ENCODE measurements around the gene CNBD2. TPM values are rescaled to one million over a fixed set of nuclear protein-coding genes. Genes with fewer than 3 reads are reported as not detected.
"Not testable (repeated sequence)": the region's sequence is repeated elsewhere in the genome, so short reads cannot be mapped to it uniquely, and the experiment has no call there.

The CNBD2 gene
- polyA plus RNA-seq, 6 donors from 2014 or later = 13.4 to 23.7 (median 17.5) TPM

GRCh38 chr20:36010825-36011224 is 42.4 kb downstream of the CNBD2 start:
- Mint-ChIP-seq H3K27me3 (peaks cover 0 to 8% (median 0%) of the 10 kb centered on the region in 3 donors), H3K27ac (no peak overlapping the region), H3K9me3 (no peaks in the 10 kb centered on the region), H3K36me3 (no peaks in the 10 kb centered on the region), H3K4me1 (no peaks in the 10 kb centered on the region), H3K4me3 (no peak overlapping the region)
- DNase-seq (no peak), ATAC-seq (ENCODE audit: low read depth in 2 of 2) (no peak)

GRCh38 chr20:36015806-36016403 is 47.5 kb downstream of the CNBD2 start:
- Mint-ChIP-seq H3K27ac (no peak overlapping the region), H3K4me3 (no peak overlapping the region), H3K27me3 (peaks cover 0 to 13% (median 4%) of the 10 kb centered on the region in 3 donors), H3K9me3 (no peaks in the 10 kb centered on the region), H3K36me3 (no peaks in the 10 kb centered on the region), H3K4me1 (no peaks in the 10 kb centered on the region)
- ATAC-seq (ENCODE audit: low read depth in 2 of 2) (no peak), DNase-seq (no peak)

- DNase-seq (no peak), ATAC-seq (ENCODE audit: low read depth in 2 of 2) (no peak)
- Mint-ChIP-seq H3K4me3 (no peak overlapping the region), H3K27ac (no peak overlapping the region), H3K36me3 (no peaks in the 10 kb centered on the region), H3K4me1 (no peaks in the 10 kb centered on the region), H3K9me3 (no peaks in the 10 kb centered on the region), H3K27me3 (peaks cover 0 to 22% (median 12%) of the 10 kb centered on the region in 3 donors)
These were observed 48.9 kb downstream of the CNBD2 start for GRCh38 chr20:36017048-36017951.

DNA sequence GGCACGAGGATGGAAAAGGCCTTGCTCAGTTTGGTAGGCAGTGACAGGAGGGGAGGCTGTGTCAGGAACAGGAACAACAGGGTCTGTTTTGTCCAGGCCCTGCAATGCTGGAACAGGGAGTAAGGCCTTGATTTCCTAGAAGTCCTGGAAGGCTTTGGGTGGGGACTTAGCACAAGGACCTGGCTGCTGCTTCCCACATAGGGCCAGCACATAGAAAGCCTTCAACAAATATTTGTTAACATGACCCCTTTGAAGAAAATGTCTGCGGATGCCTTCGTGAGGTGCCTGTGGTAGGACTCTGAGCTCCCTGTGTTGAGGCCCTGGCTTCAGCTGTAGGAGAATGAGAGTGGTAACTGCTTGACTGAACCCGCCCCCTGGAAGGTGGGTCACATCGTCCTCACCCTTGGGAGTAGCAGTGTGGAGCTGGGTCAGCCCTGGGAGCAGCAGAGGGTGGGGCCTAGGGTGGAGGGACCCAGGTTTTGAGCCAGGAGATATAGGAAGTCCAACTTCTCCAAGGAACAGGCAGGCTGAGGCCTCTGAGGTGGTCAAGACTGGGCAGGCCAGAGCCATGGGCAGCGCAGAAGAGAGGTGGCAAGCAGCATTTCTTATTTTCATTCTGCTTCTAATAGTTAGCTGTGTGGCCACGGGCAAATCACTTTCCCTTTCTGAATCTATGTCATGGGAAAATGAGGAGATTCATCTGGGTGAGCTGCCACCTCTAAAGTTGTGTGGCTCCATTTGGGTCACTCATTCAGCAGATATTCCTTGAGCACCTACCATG is 50.0 kb downstream of the CNBD2 start:
- no peaks in the 10 kb centered on the region for H3K36me3 Mint-ChIP-seq
- DNase-seq (no peak), ATAC-seq (ENCODE audit: low read depth in 2 of 2) (no peak)
- H3K4me1 Mint-ChIP-seq = no peaks in the 10 kb centered on the region
- H3K4me3 Mint-ChIP-seq = no peak overlapping the region
- H3K9me3 Mint-ChIP-seq = no peaks in the 10 kb centered on the region
- H3K27ac Mint-ChIP-seq = peak overlapping the region in 1 of 6 donors; percentile 34
- H3K27me3 Mint-ChIP-seq = peaks cover 0 to 22% (median 12%) of the 10 kb centered on the region in 3 donors

DNA sequence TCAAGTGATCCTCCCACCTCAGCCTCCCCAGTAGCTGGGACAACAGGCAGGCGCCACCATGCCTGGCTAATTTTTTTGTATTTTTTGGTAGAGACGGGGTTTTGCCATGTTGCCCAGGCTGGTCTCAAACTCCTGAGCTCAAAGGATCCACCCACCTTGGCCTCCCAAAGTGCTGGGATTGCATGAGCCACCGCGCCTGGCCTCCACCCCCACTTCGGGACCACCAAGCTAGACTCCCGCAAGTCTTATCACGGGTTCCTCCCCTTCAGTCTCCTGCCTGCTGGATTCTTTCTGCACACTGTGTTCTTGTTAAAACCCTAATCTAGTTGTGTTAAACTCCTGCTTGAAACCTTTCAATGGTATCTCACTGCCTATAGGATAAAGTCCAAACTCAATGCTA is 57.7 kb downstream of the CNBD2 start:
- not testable (repeated sequence) for DNase-seq; H3K4me3 Mint-ChIP-seq; H3K4me1 Mint-ChIP-seq; ATAC-seq (ENCODE audit: low read depth in 2 of 2); H3K27ac Mint-ChIP-seq; H3K9me3 Mint-ChIP-seq; H3K36me3 Mint-ChIP-seq
- peaks cover 17 to 30% (median 27%) of the 10 kb centered on the region in 3 donors for H3K27me3 Mint-ChIP-seq

GRCh38 chr20:36028106-36028808 is 59.9 kb downstream of the CNBD2 start:
- Mint-ChIP-seq H3K36me3 (peaks cover 0 to 5% of the 10 kb centered on the region in 2 donors), H3K27me3 (peaks cover 18 to 29% (median 21%) of the 10 kb centered on the region in 3 donors), H3K27ac (no peak overlapping the region), H3K4me3 (no peak overlapping the region), H3K9me3 (peaks cover 0 to 2% (median 0%) of the 10 kb centered on the region in 7 donors), H3K4me1 (no peaks in the 10 kb centered on the region)
- DNase-seq = no peak
- ATAC-seq (ENCODE audit: low read depth in 2 of 2) = no peak

- H3K36me3 Mint-ChIP-seq = peaks cover 0 to 5% of the 10 kb centered on the region in 2 donors
- H3K27me3 Mint-ChIP-seq = peaks cover 18 to 30% (median 29%) of the 10 kb centered on the region in 3 donors
- H3K27ac Mint-ChIP-seq = no peak overlapping the region
- no peak for DNase-seq
- no peak for ATAC-seq (ENCODE audit: low read depth in 2 of 2)
- no peak overlapping the region for H3K4me3 Mint-ChIP-seq
- peaks cover 0 to 2% (median 0%) of the 10 kb centered on the region in 7 donors for H3K9me3 Mint-ChIP-seq
- no peaks in the 10 kb centered on the region for H3K4me1 Mint-ChIP-seq
These were observed 61.8 kb downstream of the CNBD2 start for GRCh38 chr20:36030149-36030548.

DNA sequence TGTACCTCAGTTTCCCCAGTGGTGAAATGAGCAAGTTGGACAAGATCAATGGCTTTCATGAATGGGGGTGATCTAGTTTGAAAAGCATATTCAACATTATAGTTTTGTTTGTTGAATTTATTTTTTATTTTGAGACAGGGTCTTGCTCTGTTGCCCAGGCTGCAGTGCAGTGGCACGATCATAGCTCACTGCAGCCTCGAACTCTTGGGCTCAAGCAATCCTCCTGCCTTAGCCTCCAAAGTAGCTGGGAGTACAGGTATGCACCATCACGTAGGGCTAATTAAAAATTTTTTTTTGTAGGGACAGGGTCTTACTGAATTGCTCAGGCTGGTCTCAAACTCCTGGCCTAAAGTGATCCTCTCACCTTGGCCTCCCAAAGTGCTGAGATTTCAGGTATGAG is 63.4 kb downstream of the CNBD2 start:
- Mint-ChIP-seq H3K27ac (no peak overlapping the region), H3K36me3 (peaks cover 0 to 5% of the 10 kb centered on the region in 2 donors), H3K4me3 (no peak overlapping the region), H3K4me1 (no peaks in the 10 kb centered on the region), H3K9me3 (peaks cover 0 to 2% (median 0%) of the 10 kb centered on the region in 7 donors), H3K27me3 (peaks cover 13 to 24% (median 21%) of the 10 kb centered on the region in 3 donors)
- DNase-seq (no peak), ATAC-seq (ENCODE audit: low read depth in 2 of 2) (no peak)

DNA sequence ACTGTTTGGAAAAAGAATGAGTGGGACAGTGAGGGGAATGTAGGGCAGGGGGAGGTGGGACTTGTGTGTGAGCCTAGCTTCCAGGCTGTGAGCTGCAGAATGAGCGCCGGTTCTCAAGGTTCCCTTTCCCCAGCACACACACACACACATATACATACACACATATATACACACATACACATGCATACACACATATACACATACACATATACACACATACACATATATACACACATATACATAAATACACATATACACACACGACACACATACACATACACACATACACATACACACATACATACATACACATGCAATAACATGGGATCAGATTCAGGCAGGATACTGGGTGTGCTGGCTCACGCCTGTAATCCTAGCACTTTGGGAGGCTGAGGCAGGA is 66.5 kb downstream of the CNBD2 start:
- peaks cover 0 to 2% (median 0%) of the 10 kb centered on the region in 7 donors for H3K9me3 Mint-ChIP-seq
- no peak for ATAC-seq (ENCODE audit: low read depth in 2 of 2)
- H3K4me3 Mint-ChIP-seq = no peak overlapping the region
- H3K36me3 Mint-ChIP-seq = peaks cover 0 to 5% of the 10 kb centered on the region in 2 donors
- peak overlapping the region in 1 of 6 donors; percentile 61 for H3K27ac Mint-ChIP-seq
- no peaks in the 10 kb centered on the region for H3K4me1 Mint-ChIP-seq
- no peak for DNase-seq
- H3K27me3 Mint-ChIP-seq = peaks cover 6 to 18% (median 13%) of the 10 kb centered on the region in 3 donors

DNA sequence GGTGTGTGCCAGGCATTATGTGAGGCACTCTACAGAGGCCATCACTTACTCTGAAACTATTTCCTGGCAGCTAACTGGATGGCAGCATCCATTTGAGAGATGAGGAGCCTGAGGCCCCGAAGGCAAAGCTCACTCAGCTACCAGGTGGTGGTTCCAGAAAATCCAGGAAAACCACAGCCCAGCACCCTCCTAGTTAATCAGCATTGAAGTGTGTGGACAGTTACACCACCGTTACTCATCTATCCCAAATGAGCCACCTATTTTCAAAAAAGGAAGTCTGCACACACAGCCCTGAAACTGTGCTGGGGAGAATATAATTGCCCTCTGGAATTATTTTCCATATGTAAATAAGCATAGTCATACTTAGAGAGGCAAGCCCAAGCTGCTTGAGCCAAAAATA is 67.4 kb downstream of the CNBD2 start:
- no peak overlapping the region for H3K4me3 Mint-ChIP-seq
- no peak for DNase-seq
- H3K36me3 Mint-ChIP-seq = peaks cover 0 to 5% of the 10 kb centered on the region in 2 donors

DNA sequence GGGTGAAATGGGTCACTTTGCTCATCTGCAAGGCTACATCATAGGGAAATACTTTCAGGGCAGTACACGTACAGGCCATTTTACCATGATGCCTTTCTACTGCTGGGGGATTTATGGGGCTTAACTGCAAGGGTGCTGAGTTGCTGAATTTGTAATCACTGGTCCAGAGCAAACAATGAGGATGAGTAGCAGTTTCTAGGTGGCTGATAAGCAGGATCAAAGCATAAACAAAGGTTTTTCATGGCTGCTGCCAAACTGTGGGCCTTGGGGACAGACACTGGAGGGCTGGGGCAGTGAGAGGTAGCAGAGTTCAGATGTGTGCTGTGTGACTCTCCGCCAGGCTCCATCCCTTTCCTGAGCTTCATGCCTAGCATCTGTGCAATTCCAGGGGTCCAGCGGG is 68.3 kb downstream of the CNBD2 start:
- DNase-seq (no peak), ATAC-seq (ENCODE audit: low read depth in 2 of 2) (no peak)
- H3K27ac Mint-ChIP-seq = no peak overlapping the region
- peaks cover 0 to 9% (median 0%) of the 10 kb centered on the region in 3 donors for H3K27me3 Mint-ChIP-seq
- no peak overlapping the region for H3K4me3 Mint-ChIP-seq
- H3K4me1 Mint-ChIP-seq = peaks cover 0 to 3% (median 0%) of the 10 kb centered on the region in 3 donors
- no peaks in the 10 kb centered on the region for H3K36me3 Mint-ChIP-seq
- H3K9me3 Mint-ChIP-seq = no peaks in the 10 kb centered on the region

More for the DNA sequence above, 67.4 kb downstream of the CNBD2 start:
- ATAC-seq (ENCODE audit: low read depth in 2 of 2) = no peak
- peaks cover 6 to 10% (median 7%) of the 10 kb centered on the region in 3 donors for H3K27me3 Mint-ChIP-seq
- no peak overlapping the region for H3K27ac Mint-ChIP-seq
- no peaks in the 10 kb centered on the region for H3K4me1 Mint-ChIP-seq
- H3K9me3 Mint-ChIP-seq = peaks cover 0 to 2% (median 0%) of the 10 kb centered on the region in 7 donors

DNA sequence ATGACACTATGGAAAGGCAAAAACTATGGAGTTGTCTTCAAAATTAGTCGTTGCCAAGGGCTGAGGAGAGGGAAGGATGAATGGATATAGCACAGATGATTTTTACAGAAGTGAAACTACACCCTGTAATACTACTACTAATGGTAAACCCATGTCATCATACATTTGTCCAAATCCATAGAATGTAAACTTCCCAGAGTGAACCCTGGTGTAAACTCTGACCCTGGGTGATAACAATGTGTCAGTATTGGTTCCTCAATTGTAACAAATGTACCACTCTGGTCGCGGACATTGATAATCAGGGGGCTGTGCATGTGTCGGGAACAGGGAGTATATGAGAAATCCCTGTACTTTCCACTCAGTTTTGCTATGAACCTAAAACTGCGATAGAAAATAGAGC is 72.2 kb downstream of the CNBD2 start:
- Mint-ChIP-seq H3K9me3 (no peaks in the 10 kb centered on the region), H3K36me3 (no peaks in the 10 kb centered on the region), H3K4me3 (no peak overlapping the region), H3K27me3 (no peaks in the 10 kb centered on the region), H3K4me1 (peaks cover 3 to 8% (median 8%) of the 10 kb centered on the region in 3 donors), H3K27ac (no peak overlapping the region)
- no peak for DNase-seq
- ATAC-seq (ENCODE audit: low read depth in 2 of 2) = peak in 1 of 2 donors; percentile 37

- ATAC-seq (ENCODE audit: low read depth in 2 of 2) (no peak), DNase-seq (no peak)
- Mint-ChIP-seq H3K27ac (peak overlapping the region in 1 of 6 donors; percentile 26), H3K27me3 (no peaks in the 10 kb centered on the region), H3K9me3 (no peaks in the 10 kb centered on the region), H3K36me3 (no peaks in the 10 kb centered on the region), H3K4me1 (peaks cover 11 to 33% (median 29%) of the 10 kb centered on the region in 3 donors), H3K4me3 (no peak overlapping the region)
These were observed 75.1 kb downstream of the CNBD2 start for GRCh38 chr20:36043441-36043840.
